ENCODE results near the gene BORCS5.
"Not testable (repeated sequence)": the region's sequence is repeated elsewhere in the genome, so short reads cannot be mapped to it uniquely, and the experiment has no call there.

DNA sequence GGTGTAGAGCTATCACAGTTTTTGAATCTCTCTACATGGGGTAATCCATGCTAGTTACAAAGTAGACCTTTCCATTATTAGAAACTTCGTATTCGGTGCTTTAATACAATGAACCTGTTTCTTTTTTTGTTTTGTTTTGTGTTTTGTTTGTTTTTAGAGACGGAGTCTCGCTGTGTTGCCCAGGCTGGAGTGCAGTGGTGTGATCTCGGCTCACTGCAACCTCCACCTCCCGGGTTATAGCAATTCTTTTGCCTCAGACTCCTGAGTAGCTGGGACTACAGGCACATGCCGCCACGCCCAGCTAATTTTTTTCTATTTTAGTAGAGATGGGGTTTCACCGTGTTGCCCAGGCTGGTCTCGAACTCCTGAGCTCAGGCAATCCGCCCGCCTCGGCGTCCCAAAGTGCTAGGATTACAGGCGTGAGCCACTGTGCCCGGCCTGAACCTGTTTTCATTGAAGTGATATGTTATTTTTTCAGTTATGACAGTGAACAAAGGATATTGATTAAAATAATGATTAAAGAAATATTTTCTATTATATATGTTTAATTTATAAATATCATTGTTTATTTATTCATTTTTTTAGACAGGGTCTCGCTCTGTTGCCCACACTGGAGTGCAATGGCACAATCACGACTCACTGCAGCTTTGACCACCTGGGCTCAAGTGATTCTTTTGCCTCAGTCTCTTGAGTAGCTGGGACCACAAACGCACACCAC lies 5.3 kb upstream of the BORCS5 start:
- TF ChIP-seq, protein P1, sequence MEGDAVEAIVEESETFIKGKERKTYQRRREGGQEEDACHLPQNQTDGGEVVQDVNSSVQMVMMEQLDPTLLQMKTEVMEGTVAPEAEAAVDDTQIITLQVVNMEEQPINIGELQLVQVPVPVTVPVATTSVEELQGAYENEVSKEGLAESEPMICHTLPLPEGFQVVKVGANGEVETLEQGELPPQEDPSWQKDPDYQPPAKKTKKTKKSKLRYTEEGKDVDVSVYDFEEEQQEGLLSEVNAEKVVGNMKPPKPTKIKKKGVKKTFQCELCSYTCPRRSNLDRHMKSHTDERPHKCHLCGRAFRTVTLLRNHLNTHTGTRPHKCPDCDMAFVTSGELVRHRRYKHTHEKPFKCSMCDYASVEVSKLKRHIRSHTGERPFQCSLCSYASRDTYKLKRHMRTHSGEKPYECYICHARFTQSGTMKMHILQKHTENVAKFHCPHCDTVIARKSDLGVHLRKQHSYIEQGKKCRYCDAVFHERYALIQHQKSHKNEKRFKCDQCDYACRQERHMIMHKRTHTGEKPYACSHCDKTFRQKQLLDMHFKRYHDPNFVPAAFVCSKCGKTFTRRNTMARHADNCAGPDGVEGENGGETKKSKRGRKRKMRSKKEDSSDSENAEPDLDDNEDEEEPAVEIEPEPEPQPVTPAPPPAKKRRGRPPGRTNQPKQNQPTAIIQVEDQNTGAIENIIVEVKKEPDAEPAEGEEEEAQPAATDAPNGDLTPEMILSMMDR (IDR thresholded peaks at IDR 0.05): not testable (repeated sequence)
- TF ChIP-seq EZH2 (IDR thresholded peaks at IDR 0.05; ENCODE audit: borderline replicate concordance, insufficient read depth, low read depth, low read length, poor library complexity, severe bottlenecking): not testable (repeated sequence)
